IPS-11a (cell line): ENCODE results near the gene CTU2.
A peak's percentile ranks its signal among the peaks of the same experiment; 100 is the strongest.

Experiments used
- H3K4me3 ChIP-seq: one replicate; pipeline ENCODE4 v1.5.1; 2013; ENCODE audit warnings: low read depth, low read length, control low read depth

Gene CTU2

DNA sequence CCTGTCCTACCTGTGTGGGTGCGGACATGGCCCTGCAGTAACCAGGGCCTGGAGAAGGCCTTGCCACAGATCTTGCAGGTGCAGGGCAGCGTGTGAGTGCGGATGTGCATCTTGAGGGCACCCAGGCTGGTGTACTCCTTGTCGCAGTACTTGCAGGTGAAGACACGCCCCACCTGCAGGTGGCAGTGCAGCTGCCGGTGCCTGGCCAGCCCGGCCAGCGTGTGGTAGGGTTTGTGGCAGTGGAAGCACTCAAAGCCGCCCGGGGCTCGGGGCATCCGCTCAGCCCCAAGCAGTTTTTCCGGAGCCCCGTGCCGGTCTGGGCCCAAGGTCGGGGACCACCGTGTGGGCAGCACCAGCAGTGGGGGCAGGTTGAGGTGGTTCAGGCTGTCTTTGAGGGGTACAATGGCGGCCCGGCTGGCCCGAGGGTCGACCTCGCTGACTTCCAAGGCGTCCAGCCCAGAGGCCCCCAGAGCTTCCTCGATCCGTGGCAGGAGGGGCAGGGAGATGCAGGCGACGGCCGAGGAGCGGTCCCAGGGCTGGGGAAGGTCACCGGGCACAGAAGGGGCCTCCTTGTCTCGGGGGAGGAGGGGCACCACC is 25.1 kb upstream of the CTU2 start:
- H3K4me3 ChIP-seq = no peak overlapping the region

GRCh38 chr16:88681709-88682451 is 24.4 kb upstream of the CTU2 start:
- H3K4me3 ChIP-seq = no peak overlapping the region

DNA sequence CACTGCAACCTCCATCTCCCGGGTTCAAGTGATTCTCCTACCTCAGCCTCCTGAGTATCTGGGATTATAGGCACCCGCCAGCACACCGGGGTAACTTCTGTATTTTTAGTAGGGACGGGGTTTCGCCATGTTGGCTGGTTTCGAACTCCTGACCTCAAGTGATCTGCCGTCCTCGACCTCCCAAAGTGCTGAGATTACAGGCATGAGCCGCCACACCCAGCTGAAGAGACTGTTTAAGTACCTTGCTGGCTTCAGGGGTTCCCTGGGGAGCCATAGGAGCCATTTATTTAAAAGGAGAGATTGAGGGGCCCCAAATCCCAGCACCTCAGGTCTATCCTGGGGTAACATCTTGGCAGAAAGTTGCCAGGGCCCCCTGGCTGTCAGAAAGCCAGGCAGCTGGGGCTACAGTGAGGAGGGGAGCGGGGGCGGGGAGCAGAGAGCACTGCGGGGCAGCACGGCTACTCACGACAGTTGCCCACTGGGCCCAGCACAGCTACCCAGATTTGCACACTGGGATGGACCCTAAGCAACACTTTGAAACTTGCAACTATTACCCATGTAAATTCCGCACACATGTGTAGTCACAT is 21.6 kb upstream of the CTU2 start:
- no peak overlapping the region for H3K4me3 ChIP-seq

DNA sequence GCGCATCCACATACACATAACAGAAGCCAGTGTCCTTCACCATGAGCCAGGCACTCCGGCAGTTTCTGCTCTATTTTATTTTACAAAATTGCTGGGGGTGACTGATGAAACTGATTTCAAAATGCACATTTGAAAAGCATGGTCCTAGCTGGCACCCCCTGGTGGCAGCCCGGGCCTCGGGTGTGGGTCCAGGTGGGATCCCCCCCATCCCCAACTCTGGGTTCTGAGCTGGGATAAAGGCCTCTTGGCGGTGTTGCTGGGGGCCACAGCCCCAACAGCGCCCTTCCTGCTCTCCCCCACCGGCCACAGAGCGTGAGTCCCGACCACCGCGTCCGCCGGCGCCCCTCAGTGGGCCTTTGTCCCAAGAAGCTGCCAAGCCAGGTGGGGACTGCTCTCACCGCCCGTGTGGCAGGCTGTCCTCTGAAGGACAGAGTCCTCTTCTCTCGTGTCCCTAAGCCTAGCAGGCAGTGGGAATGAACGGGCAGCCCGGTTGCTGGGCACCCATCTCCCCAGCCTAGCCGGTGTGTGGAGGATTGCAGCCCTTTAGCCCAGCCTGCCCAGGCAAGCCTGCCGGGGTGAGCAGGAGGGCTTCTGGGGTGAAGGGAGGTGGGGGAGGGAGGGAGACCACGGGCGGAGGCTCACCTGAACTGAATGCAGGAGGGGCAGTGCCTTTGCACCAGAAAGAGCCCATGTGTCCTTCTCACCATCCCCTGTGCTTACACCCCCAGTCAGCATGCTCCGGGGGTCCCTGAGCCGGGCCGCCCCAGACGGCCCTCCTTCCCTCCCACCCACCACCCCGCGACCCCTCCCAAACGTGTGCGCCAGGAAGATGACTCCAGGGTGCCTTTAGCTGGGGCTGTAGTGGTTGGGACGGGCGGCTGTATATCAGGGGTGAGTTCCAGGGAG is 20.9 kb upstream of the CTU2 start:
- peak overlapping the region; percentile 54 for H3K4me3 ChIP-seq

GRCh38 chr16:88686062-88686438 is 20.3 kb upstream of the CTU2 start:
- H3K4me3 ChIP-seq = peak overlapping the region; percentile 54

GRCh38 chr16:88686439-88687253 is 19.7 kb upstream of the CTU2 start, which contains the start of gene SNAI3:
SNAI3 (minus strand) TSS chr16:88686507; CDS start chr16:88686406, 101 bp downstream.
- H3K4me3 ChIP-seq = peak within 1 kb of the TSS; percentile 54

DNA sequence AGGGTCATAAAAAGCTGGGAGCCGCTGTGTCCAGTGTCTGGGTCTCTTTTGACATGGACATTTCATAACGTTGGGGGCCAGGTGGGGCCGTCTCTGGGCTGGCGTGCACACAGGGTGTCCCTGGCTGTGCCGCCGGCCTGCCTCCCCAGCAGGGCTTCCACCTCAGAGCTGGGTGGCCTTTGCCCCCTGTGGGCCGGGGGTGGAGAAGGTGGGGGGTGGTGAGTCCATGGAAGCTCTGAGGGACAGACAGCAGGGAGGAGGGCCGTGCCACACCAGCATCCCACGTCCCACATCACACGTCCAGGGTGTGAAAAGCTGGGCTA is 19.1 kb upstream of the CTU2 start:
- H3K4me3 ChIP-seq = no peak overlapping the region

- no peak overlapping the region for H3K4me3 ChIP-seq
Observed at GRCh38 chr16:88687676-88688012, 18.7 kb upstream of the CTU2 start.

DNA sequence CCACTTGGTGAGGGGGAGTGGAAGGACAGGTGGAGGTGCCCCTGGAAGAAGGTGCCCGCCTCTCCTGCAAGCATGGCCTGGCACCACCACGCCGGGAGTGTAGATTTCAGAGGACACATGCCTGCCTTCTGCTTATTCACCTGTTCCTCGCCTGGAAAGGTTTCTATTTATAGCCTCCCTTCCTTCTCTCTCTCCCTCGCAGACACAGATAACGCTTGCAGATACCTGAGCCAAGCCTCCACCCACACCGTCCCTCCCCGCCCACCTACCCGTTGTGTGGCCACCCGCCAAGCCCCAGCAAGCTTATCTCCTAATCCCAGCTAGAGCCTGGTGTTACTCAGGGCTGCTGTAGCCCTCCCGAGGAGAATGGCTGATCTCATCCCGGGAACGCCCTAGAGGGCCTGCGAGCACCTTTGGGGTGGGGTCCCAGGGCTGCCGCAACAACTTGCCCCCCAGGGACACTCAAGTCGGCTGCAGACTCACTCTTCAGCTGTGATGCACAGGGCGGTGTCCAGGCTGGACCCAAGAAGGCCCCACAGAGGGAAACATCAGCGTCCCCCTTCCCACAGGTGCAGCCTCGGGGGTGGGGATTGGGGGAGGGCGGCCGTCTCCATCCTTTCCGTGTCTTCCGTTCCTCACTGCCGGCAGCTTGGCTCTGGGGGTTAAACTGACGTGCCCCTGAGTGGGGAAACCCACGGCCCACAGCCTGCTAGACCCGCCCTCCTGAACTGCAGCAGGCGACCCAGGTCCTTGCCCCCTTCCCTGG is 18.1 kb upstream of the CTU2 start:
- no peak overlapping the region for H3K4me3 ChIP-seq

- H3K4me3 ChIP-seq = no peak overlapping the region
Observed at GRCh38 chr16:88690341-88691128, 15.8 kb upstream of the CTU2 start.

GRCh38 chr16:88691129-88691813 is 15.0 kb upstream of the CTU2 start:
- H3K4me3 ChIP-seq = no peak overlapping the region

DNA sequence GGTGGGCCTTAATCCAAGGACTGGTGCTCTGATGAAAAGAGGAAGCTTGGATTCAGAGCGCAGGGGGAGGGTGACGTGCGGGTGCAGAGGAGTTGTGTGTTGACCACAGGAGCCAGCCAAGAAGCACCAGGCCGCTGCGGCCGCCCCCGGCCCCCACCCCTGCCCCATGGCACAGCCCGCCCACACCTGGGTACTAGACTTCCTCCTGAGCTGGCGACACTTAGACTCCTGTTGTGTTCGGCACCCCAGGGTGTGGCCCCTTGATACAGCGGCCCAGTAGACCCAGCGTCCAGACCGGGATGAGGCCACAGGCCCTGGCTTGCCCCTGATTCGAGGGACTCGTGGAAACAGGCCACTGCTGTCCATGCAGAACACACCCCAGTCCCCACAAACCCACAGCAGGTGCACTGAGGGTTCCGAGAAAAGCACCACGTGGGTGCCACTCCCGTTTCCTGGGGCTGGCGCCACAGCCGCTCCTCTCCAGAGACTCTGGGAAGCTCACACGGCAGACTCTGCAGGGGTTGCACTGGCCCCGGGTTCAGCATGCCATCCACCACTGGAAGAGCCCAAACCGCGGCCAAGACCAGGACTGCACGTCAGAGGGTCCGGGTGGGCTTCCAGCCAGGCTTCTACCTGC is 14.3 kb upstream of the CTU2 start:
- no peak overlapping the region for H3K4me3 ChIP-seq

- H3K4me3 ChIP-seq = no peak overlapping the region
Observed at GRCh38 chr16:88692861-88693260, 13.4 kb upstream of the CTU2 start.

DNA sequence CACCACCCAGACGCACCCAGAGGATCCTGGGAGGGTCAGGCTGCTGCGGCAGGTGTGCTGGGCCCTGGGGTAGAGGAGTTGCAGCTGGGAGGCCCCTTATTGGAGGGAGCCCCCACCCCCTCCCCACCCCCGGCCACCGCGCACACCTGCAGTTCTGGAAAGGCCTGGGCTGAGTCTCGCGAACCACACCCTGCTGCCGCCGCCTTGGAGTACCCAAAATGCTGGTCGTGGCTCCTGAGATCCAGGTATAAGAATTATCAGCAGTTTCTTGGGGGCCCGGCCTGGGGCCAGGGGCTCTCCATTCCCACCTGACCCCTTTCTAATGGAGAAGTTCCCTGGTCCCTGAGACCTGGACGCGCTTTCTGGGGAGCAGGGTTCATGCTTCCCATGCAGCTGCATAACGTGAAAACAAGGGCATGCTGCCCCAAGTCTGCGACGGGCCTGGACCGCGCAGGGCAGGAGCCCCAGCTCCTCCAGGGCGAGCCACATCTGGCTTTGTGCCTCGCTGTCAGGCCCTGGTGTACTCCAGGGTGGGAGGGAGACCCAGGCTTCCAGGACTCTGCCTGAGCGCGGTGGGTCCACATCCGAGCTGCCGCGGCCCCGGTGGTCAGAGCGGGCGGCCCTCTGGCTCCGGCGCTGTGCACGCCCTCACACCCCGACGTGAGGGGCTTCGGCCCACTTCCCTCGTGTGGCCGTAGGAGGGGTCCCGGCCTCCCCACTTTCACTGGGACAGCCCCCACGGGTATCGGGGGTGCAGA is 12.7 kb upstream of the CTU2 start:
- no peak overlapping the region for H3K4me3 ChIP-seq

DNA sequence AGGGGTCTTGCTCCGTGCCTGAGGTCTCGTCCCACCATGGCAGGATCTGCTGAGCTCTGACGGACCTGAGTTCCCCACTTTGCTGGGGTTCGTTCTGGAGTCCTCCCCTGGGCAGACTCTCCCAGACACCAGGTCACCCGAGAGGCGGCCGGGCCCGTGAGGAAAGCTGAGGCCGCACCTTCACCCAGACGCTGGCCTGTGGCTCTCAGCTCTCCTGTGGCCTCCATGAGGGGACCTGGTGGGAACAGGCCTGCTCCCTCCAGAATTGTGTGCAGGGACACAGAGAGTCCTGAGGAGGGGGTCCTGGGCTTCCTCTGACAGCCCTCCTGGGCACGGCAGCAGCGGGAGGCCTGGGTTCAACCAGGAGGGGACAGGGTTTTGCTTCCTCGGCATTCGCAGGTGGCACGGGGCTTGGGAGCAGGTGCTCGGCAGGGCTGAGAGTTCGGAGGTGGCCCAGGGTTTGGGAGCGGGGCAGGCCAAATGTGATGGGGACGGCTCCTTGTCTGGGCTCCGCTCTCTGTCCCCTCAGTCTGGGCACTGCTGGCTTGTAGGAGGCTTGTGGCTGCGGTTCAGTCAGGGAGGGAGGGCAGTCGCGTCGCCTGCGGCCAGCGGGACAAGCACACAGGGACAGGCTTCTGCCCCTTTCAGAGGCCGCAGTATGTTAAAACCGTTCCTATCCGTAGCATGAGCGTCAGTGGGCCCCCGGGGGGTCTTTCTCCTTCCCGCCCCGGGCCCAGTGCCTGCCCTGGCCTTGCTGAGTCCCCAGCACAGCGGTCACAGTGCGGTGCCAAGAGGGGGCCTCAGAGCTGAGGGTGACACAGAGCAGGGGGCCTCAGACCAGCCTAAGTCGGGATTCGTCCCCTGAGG is 11.8 kb upstream of the CTU2 start:
- no peak overlapping the region for H3K4me3 ChIP-seq

DNA sequence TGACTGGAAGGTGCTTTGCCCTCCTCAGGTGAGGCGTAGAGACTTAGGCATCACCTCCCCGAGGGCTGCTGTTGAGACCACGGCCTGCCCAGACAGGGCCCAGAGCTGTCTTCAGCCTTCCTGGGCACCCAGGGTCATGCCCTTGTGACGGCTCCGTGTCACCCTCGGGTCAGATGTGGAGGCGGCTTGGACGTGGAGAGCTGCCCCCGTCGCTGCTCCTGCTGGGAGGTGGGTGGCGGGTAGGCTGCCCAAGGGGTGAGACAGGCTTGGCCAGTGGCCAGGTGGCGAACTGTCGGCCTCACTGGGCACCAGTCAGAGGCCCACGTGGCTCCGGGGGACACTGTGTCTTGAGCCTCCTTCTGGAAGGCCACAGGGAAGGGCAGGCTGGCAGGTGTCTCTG is 11.1 kb upstream of the CTU2 start:
- no peak overlapping the region for H3K4me3 ChIP-seq

GRCh38 chr16:88695753-88696152 is 10.6 kb upstream of the CTU2 start:
- no peak overlapping the region for H3K4me3 ChIP-seq
